Activated naive CD4-positive, alpha-beta T cell treated with anti-CD3 and anti-CD28 coated beads, Interleukin-2, amount 50 U/mL, for 16 hours (primary cell): ENCODE data around the gene UBE2O.

Source experiments
- DNase-seq: peaks from one replicate; pipeline ENCODE4 v3.0.0-alpha.2; 2020

UBE2O gene

GRCh38 chr17:76452660-76453430 is at the start of gene UBE2O:
Gene UBE2O, minus strand, starts transcription at chr17:76453152. Its CDS starts 11 bp downstream, at chr17:76453141.
- peak; percentile 93 for DNase-seq

- DNase-seq, result no peak
Measured at GRCh38 chr17:76501827-76502307, 48.9 kb upstream of the UBE2O start.

- peak; percentile 93 for DNase-seq
Measured at GRCh38 chr17:76501018-76501826, 48.3 kb upstream of the UBE2O start, which contains the start of gene RHBDF2. Gene RHBDF2, minus strand, starts transcription at chr17:76501423. Its CDS starts 19,899 bp downstream, at chr17:76481524.

- no peak for DNase-seq
Measured at GRCh38 chr17:76500747-76501017, 47.7 kb upstream of the UBE2O start.

GRCh38 chr17:76500074-76500746 is 47.3 kb upstream of the UBE2O start:
- no peak for DNase-seq

- no peak for DNase-seq
Measured at GRCh38 chr17:76499267-76499667, 46.3 kb upstream of the UBE2O start.

- no peak for DNase-seq
Measured at GRCh38 chr17:76498876-76499251, 45.9 kb upstream of the UBE2O start.

- no peak for DNase-seq
Measured at GRCh38 chr17:76497979-76498875, 45.3 kb upstream of the UBE2O start.

- DNase-seq, result no peak
Measured at GRCh38 chr17:76497699-76497978, 44.7 kb upstream of the UBE2O start.

- no peak for DNase-seq
Measured at GRCh38 chr17:76496464-76496863, 43.5 kb upstream of the UBE2O start.

GRCh38 chr17:76495663-76496400 is 42.9 kb upstream of the UBE2O start:
- DNase-seq, result no peak

GRCh38 chr17:76493505-76494167 is 40.7 kb upstream of the UBE2O start:
- no peak for DNase-seq

- no peak for DNase-seq
Measured at GRCh38 chr17:76492989-76493501, 40.1 kb upstream of the UBE2O start.

GRCh38 chr17:76492123-76492988 is 39.4 kb upstream of the UBE2O start:
- DNase-seq, result no peak

GRCh38 chr17:76491271-76492122 is 38.5 kb upstream of the UBE2O start:
- DNase-seq, result no peak

- no peak for DNase-seq
Measured at GRCh38 chr17:76490112-76490710, 37.3 kb upstream of the UBE2O start.

GRCh38 chr17:76487451-76488192 is 34.7 kb upstream of the UBE2O start:
- DNase-seq, result no peak

GRCh38 chr17:76485569-76485968 is 32.6 kb upstream of the UBE2O start:
- no peak for DNase-seq
